Measurements from ENCODE around the gene DRC3.

DNA sequence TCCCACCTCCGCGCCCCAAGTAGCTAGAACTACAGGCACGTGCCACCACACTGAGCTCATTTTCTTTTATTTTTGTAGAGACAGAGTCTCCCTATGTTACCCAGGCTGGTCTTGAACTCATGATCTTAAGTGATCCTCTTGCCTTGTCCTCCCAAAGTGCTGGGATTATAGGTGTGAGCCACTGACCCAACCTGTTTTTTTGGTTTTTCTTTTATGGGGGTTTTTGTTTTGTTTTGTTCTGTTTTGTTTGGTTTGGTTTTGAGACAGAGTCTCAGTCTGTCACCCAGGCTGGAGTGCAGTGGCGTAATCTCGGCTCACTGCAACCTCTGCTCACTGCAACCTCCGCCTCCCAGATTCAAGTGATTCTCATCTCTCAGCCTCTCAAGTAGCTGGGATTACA, 82.9 kb downstream of the DRC3 start:
- TF ChIP-seq GATA2 (IDR thresholded peaks at IDR 0.05; ENCODE audit: insufficient read depth, insufficient read length, low read depth, low read length) = no peak
- TF ChIP-seq, protein P1, sequence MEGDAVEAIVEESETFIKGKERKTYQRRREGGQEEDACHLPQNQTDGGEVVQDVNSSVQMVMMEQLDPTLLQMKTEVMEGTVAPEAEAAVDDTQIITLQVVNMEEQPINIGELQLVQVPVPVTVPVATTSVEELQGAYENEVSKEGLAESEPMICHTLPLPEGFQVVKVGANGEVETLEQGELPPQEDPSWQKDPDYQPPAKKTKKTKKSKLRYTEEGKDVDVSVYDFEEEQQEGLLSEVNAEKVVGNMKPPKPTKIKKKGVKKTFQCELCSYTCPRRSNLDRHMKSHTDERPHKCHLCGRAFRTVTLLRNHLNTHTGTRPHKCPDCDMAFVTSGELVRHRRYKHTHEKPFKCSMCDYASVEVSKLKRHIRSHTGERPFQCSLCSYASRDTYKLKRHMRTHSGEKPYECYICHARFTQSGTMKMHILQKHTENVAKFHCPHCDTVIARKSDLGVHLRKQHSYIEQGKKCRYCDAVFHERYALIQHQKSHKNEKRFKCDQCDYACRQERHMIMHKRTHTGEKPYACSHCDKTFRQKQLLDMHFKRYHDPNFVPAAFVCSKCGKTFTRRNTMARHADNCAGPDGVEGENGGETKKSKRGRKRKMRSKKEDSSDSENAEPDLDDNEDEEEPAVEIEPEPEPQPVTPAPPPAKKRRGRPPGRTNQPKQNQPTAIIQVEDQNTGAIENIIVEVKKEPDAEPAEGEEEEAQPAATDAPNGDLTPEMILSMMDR (IDR thresholded peaks at IDR 0.05; ENCODE audit: extremely low read depth in 1 of 2, insufficient read depth in 1 of 2, low read depth in 1 of 2, low read length in 2 of 2) = no peak
- no peak for TF ChIP-seq POLR2A (IDR thresholded peaks at IDR 0.05; ENCODE audit: low read depth, low read length)
- TF ChIP-seq EZH2 (IDR thresholded peaks at IDR 0.05; ENCODE audit: borderline replicate concordance, low read depth, low read length, severe bottlenecking) = no peak
- no peak for TF ChIP-seq MYC (IDR thresholded peaks at IDR 0.05; ENCODE audit: low read depth, low read length)
